HEK293 (cell line): ENCODE results near the gene USP32.

ENCODE experiments used
- HOXD13 ChIP-seq: sonication (generic); formaldehyde crosslinking; IDR thresholded peaks from 2 replicates; pipeline ENCODE4 v1.8.0; 2022; ENCODE audit warnings: missing genetic modification reagents, borderline replicate concordance
- KLF8 ChIP-seq: fragments of 450-650 bp; formaldehyde crosslinking; IDR thresholded peaks from 2 replicates; pipeline ENCODE4 v1.5.1; 2016; ENCODE audit warnings: missing biosample characterization, missing genetic modification characterization
- MYNN ChIP-seq: fragments of 450-650 bp; formaldehyde crosslinking; IDR thresholded peaks from 2 replicates; pipeline ENCODE4 v1.5.1; 2016; ENCODE audit warnings: missing biosample characterization, missing genetic modification characterization, borderline replicate concordance
- OSR2 ChIP-seq: fragments of 450-650 bp; formaldehyde crosslinking; IDR thresholded peaks from 2 replicates; pipeline ENCODE4 v1.5.1; 2016; ENCODE audit warnings: missing biosample characterization, missing genetic modification characterization
- ZBTB17 ChIP-seq: fragments of 450-650 bp; formaldehyde crosslinking; IDR thresholded peaks from 2 replicates; pipeline ENCODE4 v1.5.1; 2016; ENCODE audit warnings: missing biosample characterization, missing genetic modification characterization
- ZNF146 ChIP-seq: fragments of 450-650 bp; formaldehyde crosslinking; IDR thresholded peaks from 2 replicates; pipeline ENCODE4 v1.5.1; 2016; ENCODE audit warnings: missing biosample characterization, missing genetic modification characterization
- ZNF2 ChIP-seq: fragments of 450-650 bp; formaldehyde crosslinking; IDR thresholded peaks from 2 replicates; pipeline ENCODE4 v1.5.1; 2016; ENCODE audit warnings: missing biosample characterization, missing genetic modification characterization
- ZNF239 ChIP-seq: fragments of 450-650 bp; formaldehyde crosslinking; IDR thresholded peaks from 2 replicates; pipeline ENCODE4 v1.5.1; 2016; ENCODE audit warnings: missing biosample characterization, missing genetic modification characterization
- ZNF394 ChIP-seq: fragments of 450-650 bp; formaldehyde crosslinking; IDR thresholded peaks from 2 replicates; pipeline ENCODE4 v1.5.1; 2016; ENCODE audit warnings: missing biosample characterization, missing genetic modification characterization, mild to moderate bottlenecking, moderate library complexity, borderline replicate concordance
- ZNF560 ChIP-seq: fragments of 450-650 bp; formaldehyde crosslinking; IDR thresholded peaks from 2 replicates; pipeline ENCODE4 v1.5.1; 2017; ENCODE audit warnings: missing biosample characterization, missing genetic modification characterization, borderline replicate concordance
- ZNF561 ChIP-seq: fragments of 450-650 bp; IDR thresholded peaks from 2 replicates; pipeline ENCODE4 v1.5.1; 2018; ENCODE audit warnings: missing biosample characterization, missing genetic modification characterization, borderline replicate concordance
- ZNF596 ChIP-seq: fragments of 450-650 bp; IDR thresholded peaks from 2 replicates; pipeline ENCODE4 v1.5.0; 2018; ENCODE audit warnings: missing biosample characterization, mild to moderate bottlenecking, missing genetic modification characterization, moderate library complexity
- ZNF658 ChIP-seq: fragments of 450-650 bp; formaldehyde crosslinking; IDR thresholded peaks from 2 replicates; pipeline ENCODE4; 2016; ENCODE audit warnings: missing biosample characterization, missing genetic modification characterization
- TF ChIP-seq, protein P1 (sequence below): fragments of 450-650 bp; formaldehyde crosslinking; IDR thresholded peaks from 2 replicates; pipeline ENCODE4 v1.5.1; 2016; ENCODE audit warnings: missing biosample characterization, missing genetic modification characterization
- TF ChIP-seq, protein P2 (sequence below): fragments of 450-650 bp; formaldehyde crosslinking; IDR thresholded peaks from 2 replicates; pipeline ENCODE4 v1.5.1; 2016; ENCODE audit warnings: missing biosample characterization, missing genetic modification characterization
- TF ChIP-seq, protein P3 (sequence below): fragments of 450-650 bp; formaldehyde crosslinking; IDR thresholded peaks from 2 replicates; pipeline ENCODE4 v1.5.1; 2016; ENCODE audit warnings: missing biosample characterization, missing genetic modification characterization
- TF ChIP-seq, protein P4 (sequence below): fragments of 450-650 bp; formaldehyde crosslinking; IDR thresholded peaks from 2 replicates; pipeline ENCODE4 v1.5.1; 2017; ENCODE audit warnings: missing biosample characterization, missing genetic modification characterization
- TF ChIP-seq, protein P5 (sequence below): fragments of 450-650 bp; formaldehyde crosslinking; IDR thresholded peaks from 2 replicates; pipeline ENCODE4 v1.5.1; 2016; ENCODE audit warnings: missing biosample characterization, missing genetic modification characterization
- TF ChIP-seq, protein P6 (sequence below): fragments of 450-650 bp; formaldehyde crosslinking; IDR thresholded peaks from 2 replicates; pipeline ENCODE4 v1.5.1; 2016; ENCODE audit warnings: missing biosample characterization, missing genetic modification characterization
- TF ChIP-seq, protein P7 (sequence below): fragments of 450-650 bp; formaldehyde crosslinking; IDR thresholded peaks from 2 replicates; pipeline ENCODE4 v1.5.1; 2016; ENCODE audit warnings: missing biosample characterization, missing genetic modification characterization
- TF ChIP-seq, protein P8 (sequence below): fragments of 450-650 bp; formaldehyde crosslinking; IDR thresholded peaks from 2 replicates; pipeline ENCODE4 v1.5.1; 2016; ENCODE audit warnings: missing biosample characterization, missing genetic modification characterization
- TF ChIP-seq, protein P9 (sequence below): fragments of 450-650 bp; formaldehyde crosslinking; IDR thresholded peaks from 2 replicates; pipeline ENCODE4 v1.5.1; 2017; ENCODE audit warnings: missing biosample characterization, mild to moderate bottlenecking, missing genetic modification characterization, moderate library complexity
- TF ChIP-seq, protein P10 (sequence below): fragments of 450-650 bp; IDR thresholded peaks from 2 replicates; pipeline ENCODE4 v1.5.1; 2018; ENCODE audit warnings: missing biosample characterization, missing genetic modification characterization

The USP32 gene

DNA sequence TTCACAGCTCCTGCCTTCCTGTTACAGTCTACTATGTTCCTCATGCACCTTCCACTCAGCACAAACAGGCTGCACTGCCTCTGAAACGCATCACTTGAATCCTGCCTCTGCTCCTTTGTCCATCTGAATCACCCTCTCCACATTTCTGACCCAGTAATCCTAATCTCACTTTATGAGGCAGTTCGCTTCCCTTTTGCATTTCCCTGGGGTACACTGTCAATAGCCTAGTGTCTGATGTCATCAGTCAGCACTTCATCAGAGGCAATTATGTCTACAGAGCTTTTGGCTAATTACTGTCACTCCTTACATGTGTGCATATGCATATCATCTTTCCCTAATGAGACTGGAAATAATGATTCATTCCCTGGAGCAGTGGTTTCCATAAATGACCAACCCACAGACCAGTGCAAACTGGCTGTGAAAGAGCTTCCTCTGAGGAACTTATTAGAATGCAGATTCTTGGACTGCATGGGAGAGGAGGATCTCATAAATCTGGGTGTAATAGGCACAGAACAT, 218.6 kb downstream of the USP32 start (continued):
- TF ChIP-seq ZNF146 (peak; percentile 77), ZNF2 (tag by site-specific recombination) (peak; percentile 98), ZNF239 (tag by site-specific recombination) (no peak), ZNF561 (no peak), HOXD13 (CRISPR knock-in tag) (no peak), ZBTB17 (peak; percentile 96), ZNF560 (tag by site-specific recombination) (no peak), OSR2 (tag by site-specific recombination) (peak; percentile 97), ZNF394 (tag by site-specific recombination) (peak; percentile 84; the same call in 1 of the 2 replicates), MYNN (tag by site-specific recombination) (no peak), ZNF596 (no peak), KLF8 (tag by site-specific recombination) (peak; percentile 95), ZNF658 (tag by site-specific recombination) (no peak)
- TF ChIP-seq, protein P1, sequence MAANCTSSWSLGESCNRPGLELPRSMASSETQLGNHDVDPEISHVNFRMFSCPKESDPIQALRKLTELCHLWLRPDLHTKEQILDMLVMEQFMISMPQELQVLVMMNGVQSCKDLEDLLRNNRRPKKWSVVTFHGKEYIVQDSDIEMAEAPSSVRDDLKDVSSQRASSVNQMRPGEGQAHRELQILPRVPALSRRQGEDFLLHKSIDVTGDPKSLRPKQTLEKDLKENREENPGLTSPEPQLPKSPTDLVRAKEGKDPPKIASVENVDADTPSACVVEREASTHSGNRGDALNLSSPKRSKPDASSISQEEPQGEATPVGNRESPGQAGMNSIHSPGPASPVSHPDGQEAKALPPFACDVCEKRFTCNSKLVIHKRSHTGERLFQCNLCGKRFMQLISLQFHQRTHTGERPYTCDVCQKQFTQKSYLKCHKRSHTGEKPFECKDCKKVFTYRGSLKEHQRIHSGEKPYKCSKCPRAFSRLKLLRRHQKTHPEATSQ, result no peak
- TF ChIP-seq, protein P2, sequence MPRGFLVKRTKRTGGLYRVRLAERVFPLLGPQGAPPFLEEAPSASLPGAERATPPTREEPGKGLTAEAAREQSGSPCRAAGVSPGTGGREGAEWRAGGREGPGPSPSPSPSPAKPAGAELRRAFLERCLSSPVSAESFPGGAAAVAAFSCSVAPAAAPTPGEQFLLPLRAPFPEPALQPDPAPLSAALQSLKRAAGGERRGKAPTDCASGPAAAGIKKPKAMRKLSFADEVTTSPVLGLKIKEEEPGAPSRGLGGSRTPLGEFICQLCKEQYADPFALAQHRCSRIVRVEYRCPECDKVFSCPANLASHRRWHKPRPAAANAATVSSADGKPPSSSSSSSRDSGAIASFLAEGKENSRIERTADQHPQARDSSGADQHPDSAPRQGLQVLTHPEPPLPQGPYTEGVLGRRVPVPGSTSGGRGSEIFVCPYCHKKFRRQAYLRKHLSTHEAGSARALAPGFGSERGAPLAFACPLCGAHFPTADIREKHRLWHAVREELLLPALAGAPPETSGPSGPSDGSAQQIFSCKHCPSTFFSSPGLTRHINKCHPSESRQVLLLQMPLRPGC (tag by site-specific recombination), result peak; percentile 100
- TF ChIP-seq, protein P3, sequence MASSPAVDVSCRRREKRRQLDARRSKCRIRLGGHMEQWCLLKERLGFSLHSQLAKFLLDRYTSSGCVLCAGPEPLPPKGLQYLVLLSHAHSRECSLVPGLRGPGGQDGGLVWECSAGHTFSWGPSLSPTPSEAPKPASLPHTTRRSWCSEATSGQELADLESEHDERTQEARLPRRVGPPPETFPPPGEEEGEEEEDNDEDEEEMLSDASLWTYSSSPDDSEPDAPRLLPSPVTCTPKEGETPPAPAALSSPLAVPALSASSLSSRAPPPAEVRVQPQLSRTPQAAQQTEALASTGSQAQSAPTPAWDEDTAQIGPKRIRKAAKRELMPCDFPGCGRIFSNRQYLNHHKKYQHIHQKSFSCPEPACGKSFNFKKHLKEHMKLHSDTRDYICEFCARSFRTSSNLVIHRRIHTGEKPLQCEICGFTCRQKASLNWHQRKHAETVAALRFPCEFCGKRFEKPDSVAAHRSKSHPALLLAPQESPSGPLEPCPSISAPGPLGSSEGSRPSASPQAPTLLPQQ (tag by site-specific recombination), result no peak
- TF ChIP-seq, protein P4, sequence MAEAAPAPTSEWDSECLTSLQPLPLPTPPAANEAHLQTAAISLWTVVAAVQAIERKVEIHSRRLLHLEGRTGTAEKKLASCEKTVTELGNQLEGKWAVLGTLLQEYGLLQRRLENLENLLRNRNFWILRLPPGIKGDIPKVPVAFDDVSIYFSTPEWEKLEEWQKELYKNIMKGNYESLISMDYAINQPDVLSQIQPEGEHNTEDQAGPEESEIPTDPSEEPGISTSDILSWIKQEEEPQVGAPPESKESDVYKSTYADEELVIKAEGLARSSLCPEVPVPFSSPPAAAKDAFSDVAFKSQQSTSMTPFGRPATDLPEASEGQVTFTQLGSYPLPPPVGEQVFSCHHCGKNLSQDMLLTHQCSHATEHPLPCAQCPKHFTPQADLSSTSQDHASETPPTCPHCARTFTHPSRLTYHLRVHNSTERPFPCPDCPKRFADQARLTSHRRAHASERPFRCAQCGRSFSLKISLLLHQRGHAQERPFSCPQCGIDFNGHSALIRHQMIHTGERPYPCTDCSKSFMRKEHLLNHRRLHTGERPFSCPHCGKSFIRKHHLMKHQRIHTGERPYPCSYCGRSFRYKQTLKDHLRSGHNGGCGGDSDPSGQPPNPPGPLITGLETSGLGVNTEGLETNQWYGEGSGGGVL (tag by site-specific recombination), result peak; percentile 56
- TF ChIP-seq, protein P5, sequence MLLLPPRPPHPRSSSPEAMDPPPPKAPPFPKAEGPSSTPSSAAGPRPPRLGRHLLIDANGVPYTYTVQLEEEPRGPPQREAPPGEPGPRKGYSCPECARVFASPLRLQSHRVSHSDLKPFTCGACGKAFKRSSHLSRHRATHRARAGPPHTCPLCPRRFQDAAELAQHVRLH (tag by site-specific recombination), result peak; percentile 14; the same call in 1 of the 2 replicates
- TF ChIP-seq, protein P6, sequence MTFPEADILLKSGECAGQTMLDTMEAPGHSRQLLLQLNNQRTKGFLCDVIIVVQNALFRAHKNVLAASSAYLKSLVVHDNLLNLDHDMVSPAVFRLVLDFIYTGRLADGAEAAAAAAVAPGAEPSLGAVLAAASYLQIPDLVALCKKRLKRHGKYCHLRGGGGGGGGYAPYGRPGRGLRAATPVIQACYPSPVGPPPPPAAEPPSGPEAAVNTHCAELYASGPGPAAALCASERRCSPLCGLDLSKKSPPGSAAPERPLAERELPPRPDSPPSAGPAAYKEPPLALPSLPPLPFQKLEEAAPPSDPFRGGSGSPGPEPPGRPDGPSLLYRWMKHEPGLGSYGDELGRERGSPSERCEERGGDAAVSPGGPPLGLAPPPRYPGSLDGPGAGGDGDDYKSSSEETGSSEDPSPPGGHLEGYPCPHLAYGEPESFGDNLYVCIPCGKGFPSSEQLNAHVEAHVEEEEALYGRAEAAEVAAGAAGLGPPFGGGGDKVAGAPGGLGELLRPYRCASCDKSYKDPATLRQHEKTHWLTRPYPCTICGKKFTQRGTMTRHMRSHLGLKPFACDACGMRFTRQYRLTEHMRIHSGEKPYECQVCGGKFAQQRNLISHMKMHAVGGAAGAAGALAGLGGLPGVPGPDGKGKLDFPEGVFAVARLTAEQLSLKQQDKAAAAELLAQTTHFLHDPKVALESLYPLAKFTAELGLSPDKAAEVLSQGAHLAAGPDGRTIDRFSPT (tag by site-specific recombination), result peak; percentile 99
- TF ChIP-seq, protein P7, sequence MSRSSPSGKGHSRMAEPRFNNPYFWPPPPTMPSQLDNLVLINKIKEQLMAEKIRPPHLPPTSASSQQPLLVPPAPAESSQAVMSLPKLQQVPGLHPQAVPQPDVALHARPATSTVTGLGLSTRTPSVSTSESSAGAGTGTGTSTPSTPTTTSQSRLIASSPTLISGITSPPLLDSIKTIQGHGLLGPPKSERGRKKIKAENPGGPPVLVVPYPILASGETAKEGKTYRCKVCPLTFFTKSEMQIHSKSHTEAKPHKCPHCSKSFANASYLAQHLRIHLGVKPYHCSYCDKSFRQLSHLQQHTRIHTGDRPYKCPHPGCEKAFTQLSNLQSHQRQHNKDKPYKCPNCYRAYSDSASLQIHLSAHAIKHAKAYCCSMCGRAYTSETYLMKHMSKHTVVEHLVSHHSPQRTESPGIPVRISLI (tag by site-specific recombination), result no peak
- TF ChIP-seq, protein P8, sequence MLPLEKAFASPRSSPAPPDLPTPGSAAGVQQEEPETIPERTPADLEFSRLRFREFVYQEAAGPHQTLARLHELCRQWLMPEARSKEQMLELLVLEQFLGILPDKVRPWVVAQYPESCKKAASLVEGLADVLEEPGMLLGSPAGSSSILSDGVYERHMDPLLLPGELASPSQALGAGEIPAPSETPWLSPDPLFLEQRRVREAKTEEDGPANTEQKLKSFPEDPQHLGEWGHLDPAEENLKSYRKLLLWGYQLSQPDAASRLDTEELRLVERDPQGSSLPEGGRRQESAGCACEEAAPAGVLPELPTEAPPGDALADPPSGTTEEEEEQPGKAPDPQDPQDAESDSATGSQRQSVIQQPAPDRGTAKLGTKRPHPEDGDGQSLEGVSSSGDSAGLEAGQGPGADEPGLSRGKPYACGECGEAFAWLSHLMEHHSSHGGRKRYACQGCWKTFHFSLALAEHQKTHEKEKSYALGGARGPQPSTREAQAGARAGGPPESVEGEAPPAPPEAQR, result no peak
- TF ChIP-seq, protein P9, sequence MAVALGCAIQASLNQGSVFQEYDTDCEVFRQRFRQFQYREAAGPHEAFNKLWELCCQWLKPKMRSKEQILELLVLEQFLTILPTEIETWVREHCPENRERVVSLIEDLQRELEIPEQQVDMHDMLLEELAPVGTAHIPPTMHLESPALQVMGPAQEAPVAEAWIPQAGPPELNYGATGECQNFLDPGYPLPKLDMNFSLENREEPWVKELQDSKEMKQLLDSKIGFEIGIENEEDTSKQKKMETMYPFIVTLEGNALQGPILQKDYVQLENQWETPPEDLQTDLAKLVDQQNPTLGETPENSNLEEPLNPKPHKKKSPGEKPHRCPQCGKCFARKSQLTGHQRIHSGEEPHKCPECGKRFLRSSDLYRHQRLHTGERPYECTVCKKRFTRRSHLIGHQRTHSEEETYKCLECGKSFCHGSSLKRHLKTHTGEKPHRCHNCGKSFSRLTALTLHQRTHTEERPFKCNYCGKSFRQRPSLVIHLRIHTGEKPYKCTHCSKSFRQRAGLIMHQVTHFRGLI (tag by site-specific recombination), result no peak; the same call in 1 of the 2 replicates
- TF ChIP-seq, protein P10, sequence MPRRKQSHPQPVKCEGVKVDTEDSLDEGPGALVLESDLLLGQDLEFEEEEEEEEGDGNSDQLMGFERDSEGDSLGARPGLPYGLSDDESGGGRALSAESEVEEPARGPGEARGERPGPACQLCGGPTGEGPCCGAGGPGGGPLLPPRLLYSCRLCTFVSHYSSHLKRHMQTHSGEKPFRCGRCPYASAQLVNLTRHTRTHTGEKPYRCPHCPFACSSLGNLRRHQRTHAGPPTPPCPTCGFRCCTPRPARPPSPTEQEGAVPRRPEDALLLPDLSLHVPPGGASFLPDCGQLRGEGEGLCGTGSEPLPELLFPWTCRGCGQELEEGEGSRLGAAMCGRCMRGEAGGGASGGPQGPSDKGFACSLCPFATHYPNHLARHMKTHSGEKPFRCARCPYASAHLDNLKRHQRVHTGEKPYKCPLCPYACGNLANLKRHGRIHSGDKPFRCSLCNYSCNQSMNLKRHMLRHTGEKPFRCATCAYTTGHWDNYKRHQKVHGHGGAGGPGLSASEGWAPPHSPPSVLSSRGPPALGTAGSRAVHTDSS, result no peak; the same call in 1 of the 2 replicates
